LNCAP (cell line): ENCODE data around the gene SYT1.

Experiments used
- TF ChIP-seq, protein P1 (sequence below): fragments of 450-650 bp; IDR thresholded peaks from 2 replicates; pipeline ENCODE4 v1.5.1; 2017; ENCODE audit warnings: mild to moderate bottlenecking

Gene SYT1

DNA sequence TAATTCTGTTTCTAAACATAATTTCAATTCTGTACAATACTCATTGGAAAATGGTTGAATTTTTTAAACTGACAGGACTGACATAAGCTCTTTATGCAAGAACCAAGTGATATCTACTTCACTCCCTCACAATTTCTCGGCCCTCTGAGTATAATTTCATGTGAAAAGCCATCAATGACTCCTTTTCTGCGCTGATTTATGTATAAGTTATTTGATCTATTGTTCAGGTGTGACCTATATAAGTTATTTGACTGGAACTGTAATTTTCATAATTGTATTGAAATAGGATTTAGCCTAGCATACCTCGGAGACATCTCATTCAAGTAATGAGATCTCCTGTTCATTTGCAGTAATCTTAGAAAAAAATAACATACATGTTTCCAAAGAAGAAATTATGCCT is 184.4 kb downstream of the SYT1 start:
- TF ChIP-seq, protein P1, sequence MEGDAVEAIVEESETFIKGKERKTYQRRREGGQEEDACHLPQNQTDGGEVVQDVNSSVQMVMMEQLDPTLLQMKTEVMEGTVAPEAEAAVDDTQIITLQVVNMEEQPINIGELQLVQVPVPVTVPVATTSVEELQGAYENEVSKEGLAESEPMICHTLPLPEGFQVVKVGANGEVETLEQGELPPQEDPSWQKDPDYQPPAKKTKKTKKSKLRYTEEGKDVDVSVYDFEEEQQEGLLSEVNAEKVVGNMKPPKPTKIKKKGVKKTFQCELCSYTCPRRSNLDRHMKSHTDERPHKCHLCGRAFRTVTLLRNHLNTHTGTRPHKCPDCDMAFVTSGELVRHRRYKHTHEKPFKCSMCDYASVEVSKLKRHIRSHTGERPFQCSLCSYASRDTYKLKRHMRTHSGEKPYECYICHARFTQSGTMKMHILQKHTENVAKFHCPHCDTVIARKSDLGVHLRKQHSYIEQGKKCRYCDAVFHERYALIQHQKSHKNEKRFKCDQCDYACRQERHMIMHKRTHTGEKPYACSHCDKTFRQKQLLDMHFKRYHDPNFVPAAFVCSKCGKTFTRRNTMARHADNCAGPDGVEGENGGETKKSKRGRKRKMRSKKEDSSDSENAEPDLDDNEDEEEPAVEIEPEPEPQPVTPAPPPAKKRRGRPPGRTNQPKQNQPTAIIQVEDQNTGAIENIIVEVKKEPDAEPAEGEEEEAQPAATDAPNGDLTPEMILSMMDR = no peak

DNA sequence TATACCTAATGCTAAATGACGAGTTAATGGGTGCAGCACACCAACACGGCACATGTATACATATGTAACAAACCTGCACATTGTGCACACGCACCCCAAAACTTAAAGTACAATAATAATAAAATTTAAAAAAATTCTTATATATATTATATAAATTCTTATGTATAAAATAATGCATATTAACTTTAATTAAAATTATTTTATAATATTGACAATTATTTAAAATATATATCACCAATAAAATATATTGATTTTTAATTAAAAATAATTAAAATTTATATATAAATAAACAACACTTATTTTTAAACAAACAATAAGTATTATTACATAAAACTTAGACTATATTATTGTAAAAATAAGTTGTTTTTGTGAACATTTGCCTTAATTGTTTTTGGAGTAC is 188.8 kb downstream of the SYT1 start:
- TF ChIP-seq, protein P1 = no peak

DNA sequence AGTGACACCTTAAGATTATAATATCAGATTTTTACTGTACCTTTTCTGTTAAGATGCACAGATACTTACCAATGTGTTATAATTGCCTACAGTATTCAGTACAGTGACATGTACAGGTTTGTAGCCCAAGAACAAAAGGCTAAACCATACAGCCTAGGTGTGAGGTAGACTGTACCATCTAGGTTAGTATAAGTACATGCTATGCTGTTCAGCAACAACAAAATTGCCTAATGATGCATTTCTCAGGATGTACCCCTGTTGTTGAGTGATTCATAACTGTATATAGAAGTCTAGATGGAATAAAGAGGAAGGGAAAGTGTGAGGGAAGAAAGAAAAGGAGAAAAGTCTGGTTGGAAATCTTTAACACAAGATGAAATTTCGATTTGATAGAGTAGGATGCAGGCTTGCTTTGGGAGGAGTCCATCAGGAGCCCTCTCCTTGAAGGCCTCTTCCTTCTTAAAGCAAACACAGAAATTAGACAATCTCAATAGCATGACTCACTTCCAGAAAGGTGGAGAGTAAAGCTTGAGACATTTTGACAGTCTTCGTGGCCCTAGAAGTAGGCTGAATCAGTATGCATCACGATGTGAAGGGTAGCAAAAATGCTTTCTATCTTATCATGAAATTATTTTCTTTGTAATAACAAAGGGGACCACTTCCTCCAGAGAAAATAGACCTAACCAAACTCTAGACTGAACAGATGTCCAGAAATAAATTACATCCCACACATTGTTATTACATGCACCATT is 191.5 kb downstream of the SYT1 start:
- TF ChIP-seq, protein P1 = no peak

DNA sequence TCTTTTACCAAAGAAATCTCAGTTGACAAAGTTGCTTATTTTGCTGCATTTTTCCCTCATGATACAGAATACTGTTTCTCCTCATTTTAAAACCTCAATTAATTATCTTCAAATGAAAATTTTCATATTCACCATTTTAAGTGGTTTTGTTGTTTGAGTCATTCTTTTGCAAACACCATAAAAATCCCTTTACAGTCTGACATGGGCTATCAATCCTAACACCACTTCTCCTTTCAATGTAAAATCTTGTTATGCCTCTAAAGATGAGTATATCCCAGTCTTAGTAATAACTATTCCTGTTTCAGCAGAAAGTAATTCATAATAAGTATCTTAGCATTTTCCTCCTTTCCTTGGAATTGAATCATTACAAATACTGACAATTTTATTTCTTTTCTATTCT is 192.2 kb downstream of the SYT1 start:
- TF ChIP-seq, protein P1 = no peak

DNA sequence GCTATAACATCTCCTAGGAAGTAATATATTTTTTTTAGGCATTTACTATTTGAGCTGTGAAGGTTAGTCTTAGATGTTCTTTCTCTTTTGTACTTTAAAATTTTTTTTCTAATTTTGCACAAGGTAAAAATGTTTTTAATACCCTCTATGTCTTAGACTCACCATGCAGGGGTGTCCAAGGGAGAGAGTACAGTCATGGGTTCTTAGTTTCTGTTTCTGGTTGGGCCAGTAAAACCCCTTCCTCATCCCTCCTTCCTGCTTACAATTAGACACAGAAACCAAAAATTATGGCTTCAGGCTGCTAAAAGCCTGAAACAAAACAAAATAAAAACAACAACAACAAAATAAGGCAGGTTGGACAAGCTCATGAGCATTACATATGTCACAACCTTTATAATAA is 193.0 kb downstream of the SYT1 start:
- TF ChIP-seq, protein P1 = no peak

DNA sequence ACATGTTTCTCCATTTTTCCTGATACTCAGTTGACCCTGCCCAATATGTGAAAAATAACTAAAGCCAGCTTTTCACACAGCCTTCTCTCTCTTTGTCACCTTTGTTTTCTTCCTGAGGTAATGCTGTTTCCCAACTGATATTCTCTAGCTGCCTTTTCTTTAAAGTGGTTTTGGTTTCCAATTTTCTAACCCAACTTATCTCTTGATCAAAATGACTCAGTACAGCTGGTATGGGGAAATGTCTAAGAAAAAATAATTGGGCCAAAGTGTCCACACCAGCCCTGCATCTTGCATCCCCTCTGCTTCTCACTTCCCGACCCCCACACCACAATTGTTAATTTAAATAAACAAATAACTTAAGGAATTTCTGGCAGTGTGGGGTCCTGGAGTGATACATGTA is 193.8 kb downstream of the SYT1 start:
- TF ChIP-seq, protein P1 = no peak

DNA sequence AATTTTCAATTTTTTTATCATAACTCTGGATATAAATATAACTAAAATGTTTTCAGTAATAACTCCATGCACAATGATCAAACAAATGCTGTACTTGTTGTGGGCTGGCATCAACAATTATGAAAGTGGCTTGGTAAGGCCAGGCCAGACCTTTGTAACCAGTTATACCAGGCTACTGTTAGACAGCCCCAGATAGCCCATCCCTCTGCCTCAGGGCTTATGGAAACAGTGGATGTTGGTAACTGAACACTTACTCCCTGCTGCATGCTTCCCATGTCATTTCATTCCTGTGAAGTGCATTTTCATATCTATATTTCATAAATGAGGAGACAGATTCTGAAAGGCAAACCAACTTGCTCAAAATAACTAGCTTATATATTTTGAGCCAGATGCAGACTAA is 195.0 kb downstream of the SYT1 start:
- TF ChIP-seq, protein P1 = no peak

DNA sequence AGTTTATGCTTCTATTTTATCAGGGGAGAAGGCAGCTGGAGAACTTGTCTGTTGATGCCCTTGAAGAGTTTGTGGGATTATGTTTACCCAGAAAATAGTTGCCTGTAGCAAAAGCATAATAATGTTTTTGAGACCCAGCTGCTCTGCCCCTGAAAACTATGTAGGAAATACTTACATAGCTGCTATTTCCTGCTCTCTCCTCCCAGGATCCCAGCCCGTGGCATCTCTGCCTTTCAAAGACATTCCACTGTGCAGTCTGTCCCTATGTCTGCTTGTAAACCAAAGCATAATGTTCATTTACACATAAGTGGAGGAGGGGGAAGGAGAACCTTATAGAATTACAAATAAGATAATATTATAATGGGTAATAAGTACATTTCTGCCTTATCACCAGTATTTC is 198.7 kb downstream of the SYT1 start:
- TF ChIP-seq, protein P1 = no peak
